Activated CD8-positive, alpha-beta memory T cell treated with anti-CD3 and anti-CD28 coated beads, Interleukin-2, amount 10 ng/mL, durations not matched to agents 7 days and 5 days (primary cell): ENCODE data around the gene KCMF1. TPM values are rescaled to one million over a fixed set of nuclear protein-coding genes. Genes with fewer than 3 reads are reported as not detected.

Experiments
- ATAC-seq: fragments of 150-1000 bp; cut with Tn5 transposase; one replicate; pipeline ENCODE4 v1.10.0; 2021; ENCODE audit warnings: moderate library complexity
- CTCF ChIA-PET: fragments of 350-600 bp; sonication (Branson Sonifier 250); formaldehyde crosslinking; loops from one replicate; lab custom pipeline; 2021; ENCODE audit warnings: antibody characterized with exemption; lab: Charles Lee
- DNase-seq: peaks from one replicate; pipeline ENCODE4 v3.0.0-alpha.2; 2020
- H3K27ac Mint-ChIP-seq: one replicate; pipeline ENCODE4 v1.8.0; 2021; ENCODE audit warnings: mild to moderate bottlenecking, mixed read lengths
- H3K27me3 Mint-ChIP-seq: one replicate; pipeline ENCODE4 v1.8.0; 2021; ENCODE audit warnings: mixed read lengths
- H3K36me3 Mint-ChIP-seq: one replicate; pipeline ENCODE4 v1.8.0; 2021; ENCODE audit warnings: mild to moderate bottlenecking, mixed read lengths
- H3K4me1 Mint-ChIP-seq: one replicate; pipeline ENCODE4 v1.8.0; 2021; ENCODE audit warnings: mixed read lengths
- H3K4me3 Mint-ChIP-seq: one replicate; pipeline ENCODE4 v1.8.0; 2021; ENCODE audit warnings: mild to moderate bottlenecking, moderate library complexity, mixed read lengths
- H3K9me3 Mint-ChIP-seq: one replicate; pipeline ENCODE4 v1.8.0; 2022; ENCODE audit warnings: low read depth, mixed read lengths
- total RNA-seq, 2 experiments: library from RNA; stranded (reverse); gene quantifications; one replicate each; pipeline ENCODE4 v1.2.3, GENCODE V29; 2021

Gene KCMF1
- total RNA-seq, 2 experiments from 2014 or later: 78.2 to 89.0 TPM

GRCh38 chr2:85063981-85064599 is 93.1 kb downstream of the KCMF1 start:
- Mint-ChIP-seq H3K27me3 (peaks cover 22% of the 10 kb centered on the region), H3K4me3 (no peak overlapping the region), H3K36me3 (no peaks in the 10 kb centered on the region), H3K27ac (no peak overlapping the region), H3K4me1 (peaks cover 2% of the 10 kb centered on the region), H3K9me3 (no peaks in the 10 kb centered on the region)
- CTCF ChIA-PET: interaction anchor here (0.6 kb wide), 1 partner anchor 295 kb away, joined by 3 read pairs; no protein-coding TSS in a partner anchor
- DNase-seq (no peak), ATAC-seq (no peak)

GRCh38 chr2:85064927-85065577 is 94.1 kb downstream of the KCMF1 start:
- Mint-ChIP-seq H3K27ac (no peak overlapping the region), H3K27me3 (peaks cover 22% of the 10 kb centered on the region), H3K4me1 (peaks cover 2% of the 10 kb centered on the region), H3K4me3 (no peak overlapping the region), H3K36me3 (no peaks in the 10 kb centered on the region), H3K9me3 (no peaks in the 10 kb centered on the region)
- CTCF ChIA-PET: interaction anchor here (1.8 to 3.0 kb wide), 2 partner anchors 220 to 234 kb away, joined by 4 to 20 read pairs; no protein-coding TSS in a partner anchor
- DNase-seq (no peak), ATAC-seq (no peak)

GRCh38 chr2:85066006-85066740 is 95.2 kb downstream of the KCMF1 start:
- CTCF ChIA-PET: interaction anchor here (0.8 to 3.0 kb wide), 12 partner anchors 13 to 234 kb away, joined by 3 to 20 read pairs (median 4); no protein-coding TSS in a partner anchor
- no peaks in the 10 kb centered on the region for H3K9me3 Mint-ChIP-seq

GRCh38 chr2:85066874-85067351 is 96.0 kb downstream of the KCMF1 start:
- no peak overlapping the region for H3K27ac Mint-ChIP-seq
- CTCF ChIA-PET: interaction anchor here (0.7 to 3.0 kb wide), 11 partner anchors 8 to 234 kb away, joined by 3 to 20 read pairs (median 4); no protein-coding TSS in a partner anchor
- H3K36me3 Mint-ChIP-seq: no peaks in the 10 kb centered on the region
- H3K27me3 Mint-ChIP-seq: peaks cover 19% of the 10 kb centered on the region
- H3K4me1 Mint-ChIP-seq: peaks cover 2% of the 10 kb centered on the region
- peak; percentile 61 for ATAC-seq
- H3K4me3 Mint-ChIP-seq: no peak overlapping the region
- peak; percentile 65 for DNase-seq
- no peaks in the 10 kb centered on the region for H3K9me3 Mint-ChIP-seq

More at GRCh38 chr2:85066006-85066740, 95.2 kb downstream of the KCMF1 start:
- peaks cover 25% of the 10 kb centered on the region for H3K27me3 Mint-ChIP-seq
- no peaks in the 10 kb centered on the region for H3K36me3 Mint-ChIP-seq
- H3K4me3 Mint-ChIP-seq: no peak overlapping the region
- no peak overlapping the region for H3K27ac Mint-ChIP-seq
- ATAC-seq (no peak), DNase-seq (no peak)
- peaks cover 2% of the 10 kb centered on the region for H3K4me1 Mint-ChIP-seq

- H3K27ac Mint-ChIP-seq: no peak overlapping the region
- peaks cover 2% of the 10 kb centered on the region for H3K4me1 Mint-ChIP-seq
- ATAC-seq (no peak), DNase-seq (no peak)
- H3K4me3 Mint-ChIP-seq: no peak overlapping the region
- H3K9me3 Mint-ChIP-seq: no peaks in the 10 kb centered on the region
- H3K36me3 Mint-ChIP-seq: no peaks in the 10 kb centered on the region
- peaks cover 27% of the 10 kb centered on the region for H3K27me3 Mint-ChIP-seq
- CTCF ChIA-PET: no interaction called here
These were observed 100.1 kb downstream of the KCMF1 start for GRCh38 chr2:85071096-85071495.

GRCh38 chr2:85073033-85073432 is 102.1 kb downstream of the KCMF1 start:
- no peaks in the 10 kb centered on the region for H3K4me1 Mint-ChIP-seq
- no peak for DNase-seq
- no peak overlapping the region for H3K4me3 Mint-ChIP-seq
- no peak overlapping the region for H3K27ac Mint-ChIP-seq
- CTCF ChIA-PET: no interaction called here
- peaks cover 24% of the 10 kb centered on the region for H3K27me3 Mint-ChIP-seq
- no peaks in the 10 kb centered on the region for H3K36me3 Mint-ChIP-seq
- no peaks in the 10 kb centered on the region for H3K9me3 Mint-ChIP-seq
- no peak for ATAC-seq

- DNase-seq (no peak), ATAC-seq (no peak)
- H3K36me3 Mint-ChIP-seq: no peaks in the 10 kb centered on the region
- CTCF ChIA-PET: no interaction called here
- H3K4me3 Mint-ChIP-seq: no peak overlapping the region
- H3K27ac Mint-ChIP-seq: no peak overlapping the region
- H3K4me1 Mint-ChIP-seq: no peaks in the 10 kb centered on the region
- peaks cover 25% of the 10 kb centered on the region for H3K27me3 Mint-ChIP-seq
- no peaks in the 10 kb centered on the region for H3K9me3 Mint-ChIP-seq
These were observed 105.8 kb downstream of the KCMF1 start for GRCh38 chr2:85076618-85077274.

GRCh38 chr2:85077859-85078419 is 107.0 kb downstream of the KCMF1 start:
- DNase-seq (no peak), ATAC-seq (no peak)
- Mint-ChIP-seq H3K4me3 (no peak overlapping the region), H3K27me3 (peaks cover 24% of the 10 kb centered on the region), H3K27ac (no peak overlapping the region), H3K4me1 (no peaks in the 10 kb centered on the region), H3K9me3 (peaks cover 3% of the 10 kb centered on the region), H3K36me3 (no peaks in the 10 kb centered on the region)
- CTCF ChIA-PET: no interaction called here

- DNase-seq: no peak
- no peak for ATAC-seq
- CTCF ChIA-PET: no interaction called here
These were observed 107.6 kb downstream of the KCMF1 start for GRCh38 chr2:85078536-85078935.

GRCh38 chr2:85083092-85083491 is 112.1 kb downstream of the KCMF1 start:
- DNase-seq (no peak), ATAC-seq (no peak)
- Mint-ChIP-seq H3K9me3 (peaks cover 3% of the 10 kb centered on the region), H3K36me3 (no peaks in the 10 kb centered on the region), H3K27me3 (peaks cover 25% of the 10 kb centered on the region), H3K27ac (no peak overlapping the region), H3K4me1 (no peaks in the 10 kb centered on the region), H3K4me3 (no peak overlapping the region)
- CTCF ChIA-PET: no interaction called here

More at GRCh38 chr2:85078536-85078935, 107.6 kb downstream of the KCMF1 start:
- Mint-ChIP-seq H3K36me3 (no peaks in the 10 kb centered on the region), H3K4me1 (no peaks in the 10 kb centered on the region), H3K27ac (no peak overlapping the region), H3K9me3 (peaks cover 3% of the 10 kb centered on the region), H3K4me3 (no peak overlapping the region), H3K27me3 (peaks cover 23% of the 10 kb centered on the region)

GRCh38 chr2:85085563-85085962 is 114.6 kb downstream of the KCMF1 start:
- peaks cover 3% of the 10 kb centered on the region for H3K9me3 Mint-ChIP-seq
- ATAC-seq: no peak
- no peaks in the 10 kb centered on the region for H3K36me3 Mint-ChIP-seq
- no peak for DNase-seq
- no peak overlapping the region for H3K4me3 Mint-ChIP-seq
- CTCF ChIA-PET: no interaction called here
- H3K27me3 Mint-ChIP-seq: peaks cover 30% of the 10 kb centered on the region
- no peaks in the 10 kb centered on the region for H3K4me1 Mint-ChIP-seq
- no peak overlapping the region for H3K27ac Mint-ChIP-seq

GRCh38 chr2:85087541-85087940 is 116.6 kb downstream of the KCMF1 start:
- H3K27me3 Mint-ChIP-seq: peaks cover 21% of the 10 kb centered on the region
- H3K9me3 Mint-ChIP-seq: peaks cover 2% of the 10 kb centered on the region
- DNase-seq (no peak), ATAC-seq (no peak)
- H3K4me3 Mint-ChIP-seq: no peak overlapping the region
- no peaks in the 10 kb centered on the region for H3K4me1 Mint-ChIP-seq
- CTCF ChIA-PET: no interaction called here
- no peak overlapping the region for H3K27ac Mint-ChIP-seq
- no peaks in the 10 kb centered on the region for H3K36me3 Mint-ChIP-seq

GRCh38 chr2:85088921-85089320 is 118.0 kb downstream of the KCMF1 start:
- CTCF ChIA-PET: no interaction called here
- no peaks in the 10 kb centered on the region for H3K9me3 Mint-ChIP-seq
- ATAC-seq (no peak), DNase-seq (no peak)
- H3K27ac Mint-ChIP-seq: no peak overlapping the region
- no peaks in the 10 kb centered on the region for H3K4me1 Mint-ChIP-seq
- H3K27me3 Mint-ChIP-seq: peaks cover 13% of the 10 kb centered on the region
- no peak overlapping the region for H3K4me3 Mint-ChIP-seq
- no peaks in the 10 kb centered on the region for H3K36me3 Mint-ChIP-seq
